A549 (cell line): Measurements from ENCODE around the gene BTBD16. TPM values are rescaled to one million over a fixed set of nuclear protein-coding genes. Genes with fewer than 3 reads are reported as not detected.

Source experiments
- ATAC-seq, 2 experiments: fragments of 200-7000 bp in 1 of 2; fragments of >200 bp in 1 of 2; cut with Nextera tagmentation in 1 of 2; cut with Tn5 transposase in 1 of 2; 3 replicates each; pipeline versions ENCODE4 v1.8.0 to v1.9.1; 2018 to 2020; ENCODE audit warnings: mild to moderate bottlenecking in 1 of 2, moderate library complexity in 1 of 2
- CTCF ChIA-PET: fragments of 300-600 bp; sonication (Branson Sonifier 250); formaldehyde crosslinking; extraction: SDS; loops from one replicate; lab custom pipeline; 2021; ENCODE audit warnings: antibody characterized with exemption, inconsistent platforms; lab: Yijun Ruan, JAX
- POLR2A ChIA-PET: fragments of 350-600 bp; formaldehyde crosslinking; extraction: SDS; loops from one replicate; lab custom pipeline; 2021; ENCODE audit warnings: antibody characterized with exemption, inconsistent platforms; lab: Yijun Ruan, JAX
- DNase-seq, 2 experiments: peaks; one replicate each; pipeline versions ENCODE4 v3.0.0 to v3.0.0-alpha.2; 2011 to 2016; ENCODE audit warnings: low read depth in 1 of 2, low spot score in 1 of 2
- FAIRE-seq: peaks from 2 replicates; lab custom pipeline; 2011; peaks lifted over from hg19 to GRCh38; lab: Jason Lieb, UNC
- H3K27ac ChIP-seq, 2 experiments: fragments of >200 bp; sonication (Bioruptor Twin); formaldehyde crosslinking; 3 replicates each; pipeline ENCODE4 v1.5.1; 2016 to 2017
- H3K4me1 ChIP-seq: fragments of >200 bp; sonication (Bioruptor Twin); formaldehyde crosslinking; 3 replicates; pipeline ENCODE4 v1.6.1; 2016
- H3K4me2 ChIP-seq: fragments of >200 bp; sonication (Bioruptor Twin); formaldehyde crosslinking; 3 replicates; pipeline ENCODE4 v1.6.1; 2016
- H3K4me3 ChIP-seq: fragments of >200 bp; sonication (Bioruptor Twin); formaldehyde crosslinking; 3 replicates; pipeline ENCODE4 v1.5.1; 2016
- H3K9me3 ChIP-seq: fragments of >200 bp; sonication (Bioruptor Twin); formaldehyde crosslinking; 3 replicates; pipeline ENCODE4 v1.6.1; 2016
- CHD2 ChIP-seq: fragments of 150-350 bp; IDR thresholded peaks from 2 replicates; pipeline ENCODE4 v1.6.1; 2014; ENCODE audit warnings: low read length; ENCODE audit not compliant: partially characterized antibody
- CHD4 ChIP-seq: fragments of 200-600 bp; sonication (generic); IDR thresholded peaks from 2 replicates; pipeline ENCODE4 v1.6.1; 2016; ENCODE audit warnings: antibody characterized with exemption, mild to moderate bottlenecking, borderline replicate concordance
- CTCF ChIP-seq: fragments of >200 bp; sonication (Bioruptor Twin); formaldehyde crosslinking; IDR thresholded peaks from 3 replicates; pipeline ENCODE4 v1.5.1; 2016
- EHF ChIP-seq: fragments of 250-450 bp; sonication (Bioruptor Pico); IDR thresholded peaks from 2 replicates; pipeline ENCODE4 v1.5.0; 2020; ENCODE audit warnings: mild to moderate bottlenecking
- EHMT2 ChIP-seq: fragments of 200-600 bp; sonication (generic); IDR thresholded peaks from 2 replicates; pipeline ENCODE4 v1.6.1; 2016; ENCODE audit warnings: antibody characterized with exemption, low read depth, mild to moderate bottlenecking, moderate library complexity
- ELK1 ChIP-seq: fragments of 150-350 bp; IDR thresholded peaks from 2 replicates; pipeline ENCODE4 v1.6.1; 2014; ENCODE audit warnings: low read depth, mild to moderate bottlenecking, low read length
- FOSB ChIP-seq: fragments of 250-450 bp; sonication (Bioruptor Pico); IDR thresholded peaks from 2 replicates; pipeline ENCODE4 v1.5.0; 2020; ENCODE audit warnings: mild to moderate bottlenecking, moderate library complexity
- FOSL2 ChIP-seq, 2 experiments: fragments of 450-650 bp in 1 of 2; fragments of >200 bp in 1 of 2; sonication (Bioruptor Twin) in 1 of 2; formaldehyde crosslinking; IDR thresholded peaks; 2 replicates each; pipeline versions ENCODE4 v1.5.0 to v1.6.1; 2016 to 2020; ENCODE audit warnings: mild to moderate bottlenecking in 1 of 2, moderate library complexity in 1 of 2
- JUN ChIP-seq, 2 experiments: fragments of >200 bp; sonication (Bioruptor Twin); formaldehyde crosslinking; IDR thresholded peaks; 2 replicates in 1 of 2; 3 replicates in 1 of 2; pipeline ENCODE4 v1.6.1; 2016 to 2017
- JUNB ChIP-seq: fragments of >200 bp; sonication (Bioruptor Twin); formaldehyde crosslinking; IDR thresholded peaks from 2 replicates; pipeline ENCODE4 v1.6.1; 2016
- KDM1A ChIP-seq: fragments of 200-600 bp; sonication (generic); IDR thresholded peaks from 2 replicates; pipeline ENCODE4 v1.6.1; 2016; ENCODE audit warnings: low read depth, mild to moderate bottlenecking
- MAX ChIP-seq: IDR thresholded peaks from 2 replicates; pipeline ENCODE4 v1.6.1; 2012
- MAZ ChIP-seq: fragments of 150-350 bp; IDR thresholded peaks from 2 replicates; pipeline ENCODE4 v1.6.1; 2014; ENCODE audit warnings: antibody characterized with exemption, low read depth, low read length, borderline replicate concordance
- NR3C1 ChIP-seq: fragments of >200 bp; sonication (Bioruptor Twin); formaldehyde crosslinking; IDR thresholded peaks from 3 replicates; pipeline ENCODE4 v1.6.1; 2017
- POLR2AphosphoS2 ChIP-seq: conservative IDR thresholded peaks from 2 replicates; pipeline ENCODE4 v1.6.1; 2012; ENCODE audit warnings: low read length, improper control_type of control experiment, inconsistent platforms
- RAD21 ChIP-seq, 2 experiments: fragments of >200 bp in 1 of 2; sonication (Bioruptor Twin) in 1 of 2; formaldehyde crosslinking in 1 of 2; IDR thresholded peaks in 1 of 2; conservative IDR thresholded peaks in 1 of 2; 2 replicates in 1 of 2; 3 replicates in 1 of 2; pipeline ENCODE4 v1.6.1; 2012 to 2018; ENCODE audit warnings: inconsistent platforms in 1 of 2
- RCOR1 ChIP-seq: fragments of 150-350 bp; IDR thresholded peaks from 2 replicates; pipeline ENCODE4 v1.6.1; 2014; ENCODE audit warnings: antibody characterized with exemption, low read length, low read depth
- SMC3 ChIP-seq: fragments of >200 bp; sonication (Bioruptor Twin); formaldehyde crosslinking; IDR thresholded peaks from 3 replicates; pipeline ENCODE4 v1.6.1; 2018; ENCODE audit warnings: inconsistent platforms
- ZSCAN20 ChIP-seq: fragments of 250-450 bp; sonication (Bioruptor Pico); IDR thresholded peaks from 2 replicates; pipeline ENCODE4 v1.8.0; 2022; ENCODE audit warnings: mild to moderate bottlenecking, moderate library complexity
- WGBS: methylation state at CpG from one replicate; pipeline ENCODE4 v1.1.6; 2017; ENCODE audit errors: missing lambda C conversion rate; 5-methylcytosine and 5-hydroxymethylcytosine counted together
- polyA plus RNA-seq, 4 experiments: library from polyadenylated mRNA; depleted of rRNA in 3 of 4; stranded (reverse); fragments of >200 nt; fragmentation: RNase III in 1 of 4; extraction: RNeasy Plus Mini Kit Qiagen cat#74134 plus additional on column Dnase treatment in 1 of 4; gene quantifications; 2 replicates in 3 of 4; 3 replicates in 1 of 4; pipeline ENCODE4 v1.2.3, GENCODE V29; 2011 to 2017

Gene BTBD16
- polyA plus RNA-seq, 2 of the 4 experiments (the other 2 are of a cell fraction) = 0.32 to 2.1 TPM

GRCh38 chr10:122265896-122266295 lies 5.2 kb upstream of the BTBD16 start (continued):
- no peak for TF ChIP-seq NR3C1
- TF ChIP-seq, all 56 proteins: peak for 0

GRCh38 chr10:122267849-122268737 lies 3.0 kb upstream of the BTBD16 start:
- peak; percentile 61 to 76 for DNase-seq
- WGBS = 45% methylated on average over 14 of the region's 14 CpGs
- Histone ChIP-seq H3K4me3 (no peak overlapping the region), H3K27ac (peak overlapping the region; percentile 65 to 67; a peak in 5 of 6 replicates), H3K4me2 (peak overlapping the region; percentile 54), H3K4me1 (peaks cover 40% of the 10 kb centered on the region), H3K9me3 (peaks cover 1% of the 10 kb centered on the region; the same call in 1 of the 3 replicates)
- ATAC-seq = peak; percentile 82 to 93
- ChIA-PET CTCF (interaction anchor here (0.6 to 4.5 kb wide), 51 partner anchors 11 to 444 kb away, joined by 3 to 64 read pairs (median 4); no protein-coding TSS in a partner anchor), POLR2A (no interaction called here)
- TF ChIP-seq JUN (IDR thresholded peaks at IDR 0.05) (no peak), RAD21 (conservative IDR thresholded peaks at IDR 0.05 in 1 of 2, IDR thresholded peaks at IDR 0.05 in 1 of 2) (peak; percentile 53 to 64), ZSCAN20 (CRISPR knock-in tag) (no peak), SMC3 (peak; percentile 61; the same call in 2 of the 3 replicates), CTCF (peak; percentile 78)
- no peak for FAIRE-seq

- DNase-seq (no peak), FAIRE-seq (no peak), ATAC-seq (no peak)
- Histone ChIP-seq H3K9me3 (no peaks in the 10 kb centered on the region), H3K4me3 (no peak overlapping the region), H3K4me2 (no peak overlapping the region), H3K4me1 (peaks cover 29% of the 10 kb centered on the region), H3K27ac (no peak overlapping the region)
- TF ChIP-seq MAX (no peak), ELK1 (no peak), CHD2 (no peak), RCOR1 (no peak), CHD4 (no peak), JUNB (no peak), EHF (CRISPR knock-in tag) (no peak), POLR2AphosphoS2 (no peak), MAZ (no peak), EHMT2 (no peak), FOSL2 (IDR thresholded peaks at IDR 0.05) (no peak), FOSL2 (CRISPR knock-in tag; IDR thresholded peaks at IDR 0.05) (no peak), KDM1A (no peak), FOSB (CRISPR knock-in tag) (no peak)
- ChIA-PET CTCF (interaction anchor here (0.7 to 4.5 kb wide), 20 partner anchors 9 to 435 kb away, joined by 3 to 64 read pairs (median 6); no protein-coding TSS in a partner anchor), POLR2A (no interaction called here)
- WGBS = 67% methylated on average over 10 of the region's 10 CpGs
These were observed 1.9 kb upstream of the BTBD16 start for GRCh38 chr10:122269059-122269687.
